KMS-11 (cell line): ENCODE data around the gene KLHL1.
A peak's percentile ranks its signal among the peaks of the same experiment; 100 is the strongest.

Experiments
- H2AFZ ChIP-seq: fragments of 200-600 bp; sonication (generic); 2 replicates; pipeline ENCODE4 v1.6.1; 2016; ENCODE audit warnings: antibody characterized with exemption, mixed run types, low read depth
- H3K27ac ChIP-seq: fragments of 200-600 bp; sonication (generic); 2 replicates; pipeline ENCODE4 v1.6.1; 2016; ENCODE audit warnings: mild to moderate bottlenecking, mixed run types
- H3K27me3 ChIP-seq: fragments of 200-600 bp; sonication (generic); 2 replicates; pipeline ENCODE4 v1.6.1; 2017; ENCODE audit warnings: mild to moderate bottlenecking, low read depth, mixed run types, moderate library complexity; ENCODE audit not compliant: insufficient read depth
- H3K36me3 ChIP-seq: fragments of 200-600 bp; sonication (generic); 2 replicates; pipeline ENCODE4 v1.6.1; 2017; ENCODE audit warnings: mild to moderate bottlenecking, mixed run types; ENCODE audit not compliant: insufficient read depth
- H3K4me1 ChIP-seq: fragments of 200-600 bp; sonication (generic); 2 replicates; pipeline ENCODE4 v1.6.1; 2016; ENCODE audit warnings: mild to moderate bottlenecking, low read depth, mixed run types; ENCODE audit not compliant: poor library complexity, severe bottlenecking
- H3K4me2 ChIP-seq: fragments of 200-600 bp; sonication (generic); 2 replicates; pipeline ENCODE4 v1.7.0; 2016; ENCODE audit warnings: mild to moderate bottlenecking, mixed run types
- H3K4me3 ChIP-seq: fragments of 200-600 bp; sonication (generic); IDR thresholded peaks from 2 replicates; pipeline ENCODE4 v1.6.1; 2017; ENCODE audit warnings: low read depth, low read length, mixed read lengths; ENCODE audit not compliant: insufficient read depth
- H3K79me2 ChIP-seq: fragments of 200-600 bp; sonication (generic); 2 replicates; pipeline ENCODE4 v1.6.1; 2016; ENCODE audit warnings: low read depth, mixed run types; ENCODE audit not compliant: insufficient read depth
- H3K9ac ChIP-seq: fragments of 200-600 bp; sonication (generic); 2 replicates; pipeline ENCODE4 v1.6.1; 2016; ENCODE audit warnings: mild to moderate bottlenecking, mixed run types
- H4K20me1 ChIP-seq: fragments of 200-600 bp; sonication (generic); 2 replicates; pipeline ENCODE4 v1.6.1; 2016; ENCODE audit warnings: mild to moderate bottlenecking, mixed run types; ENCODE audit not compliant: insufficient read depth
- CTCF ChIP-seq: fragments of 200-600 bp; sonication (generic); conservative IDR thresholded peaks from 2 replicates; pipeline ENCODE4 v1.6.1; 2017; ENCODE audit warnings: low read depth, mild to moderate bottlenecking, antibody characterized with exemption, low read length, moderate library complexity, mixed read lengths

Gene KLHL1

GRCh38 chr13:69999875-70000274, 108.4 kb downstream of the KLHL1 start:
- Histone ChIP-seq H3K36me3 (no peaks in the 10 kb centered on the region), H2AFZ (peak overlapping the region; percentile 81), H4K20me1 (no peaks in the 10 kb centered on the region), H3K4me2 (peak overlapping the region; percentile 68), H3K79me2 (no peaks in the 10 kb centered on the region), H3K4me1 (no peaks in the 10 kb centered on the region), H3K27me3 (no peaks in the 10 kb centered on the region), H3K9ac (peak overlapping the region; percentile 41; the same call in 1 of the 2 replicates), H3K27ac (no peak overlapping the region), H3K4me3 (no peak overlapping the region)
- TF ChIP-seq CTCF, result no peak

GRCh38 chr13:69997061-69997460, 111.2 kb downstream of the KLHL1 start:
- Histone ChIP-seq H3K27ac (no peak overlapping the region), H3K79me2 (no peaks in the 10 kb centered on the region), H3K4me1 (no peaks in the 10 kb centered on the region), H3K4me3 (no peak overlapping the region), H3K27me3 (no peaks in the 10 kb centered on the region), H2AFZ (no peak overlapping the region), H4K20me1 (no peaks in the 10 kb centered on the region), H3K4me2 (no peak overlapping the region), H3K9ac (no peak overlapping the region), H3K36me3 (no peaks in the 10 kb centered on the region)
- TF ChIP-seq CTCF, result no peak

- no peaks in the 10 kb centered on the region for H3K36me3 ChIP-seq
- no peak overlapping the region for H3K27ac ChIP-seq
- TF ChIP-seq CTCF, result no peak
- no peaks in the 10 kb centered on the region for H4K20me1 ChIP-seq
- no peaks in the 10 kb centered on the region for H3K79me2 ChIP-seq
- H3K4me3 ChIP-seq, result no peak overlapping the region
- H3K4me2 ChIP-seq, result no peak overlapping the region
- H2AFZ ChIP-seq, result no peak overlapping the region
- H3K9ac ChIP-seq, result no peak overlapping the region
- no peaks in the 10 kb centered on the region for H3K4me1 ChIP-seq
- no peaks in the 10 kb centered on the region for H3K27me3 ChIP-seq
Measured at GRCh38 chr13:69980799-69981198, 127.5 kb downstream of the KLHL1 start.

- Histone ChIP-seq H3K79me2 (no peaks in the 10 kb centered on the region), H3K36me3 (no peaks in the 10 kb centered on the region), H3K4me2 (no peak overlapping the region), H3K9ac (no peak overlapping the region), H3K27me3 (no peaks in the 10 kb centered on the region), H3K27ac (no peak overlapping the region), H3K4me1 (no peaks in the 10 kb centered on the region), H4K20me1 (no peaks in the 10 kb centered on the region), H3K4me3 (no peak overlapping the region), H2AFZ (no peak overlapping the region)
- TF ChIP-seq CTCF, result no peak
Measured at GRCh38 chr13:69975496-69975895, 132.8 kb downstream of the KLHL1 start.

GRCh38 chr13:69970520-69970919, 137.7 kb downstream of the KLHL1 start:
- Histone ChIP-seq H3K4me3 (no peak overlapping the region), H3K27me3 (no peaks in the 10 kb centered on the region), H3K27ac (no peak overlapping the region), H2AFZ (no peak overlapping the region), H3K4me2 (no peak overlapping the region), H4K20me1 (no peaks in the 10 kb centered on the region), H3K4me1 (no peaks in the 10 kb centered on the region), H3K36me3 (no peaks in the 10 kb centered on the region), H3K9ac (no peak overlapping the region), H3K79me2 (no peaks in the 10 kb centered on the region)
- no peak for TF ChIP-seq CTCF
